NCI-H460 (cell line): Measurements from ENCODE around the gene FGFRL1. TPM values are rescaled to one million over a fixed set of nuclear protein-coding genes. Genes with fewer than 3 reads are reported as not detected.
"Not testable (repeated sequence)": the region's sequence is repeated elsewhere in the genome, so short reads cannot be mapped to it uniquely, and the experiment has no call there.

Experiments used
- DNase-seq: peaks from one replicate; pipeline ENCODE4 v3.0.0-alpha.2; 2016; ENCODE audit warnings: low read depth; ENCODE audit errors: extremely low read depth
- total RNA-seq: library from RNA; depleted of rRNA; stranded (reverse); fragments of >200 nt; shearing (Covaris generic); gene quantifications from 2 replicates; pipeline ENCODE4 v1.2.3, GENCODE V29; 2014

FGFRL1 gene
- total RNA-seq, 1 experiment from 2014 or later: 16.8 TPM

DNA sequence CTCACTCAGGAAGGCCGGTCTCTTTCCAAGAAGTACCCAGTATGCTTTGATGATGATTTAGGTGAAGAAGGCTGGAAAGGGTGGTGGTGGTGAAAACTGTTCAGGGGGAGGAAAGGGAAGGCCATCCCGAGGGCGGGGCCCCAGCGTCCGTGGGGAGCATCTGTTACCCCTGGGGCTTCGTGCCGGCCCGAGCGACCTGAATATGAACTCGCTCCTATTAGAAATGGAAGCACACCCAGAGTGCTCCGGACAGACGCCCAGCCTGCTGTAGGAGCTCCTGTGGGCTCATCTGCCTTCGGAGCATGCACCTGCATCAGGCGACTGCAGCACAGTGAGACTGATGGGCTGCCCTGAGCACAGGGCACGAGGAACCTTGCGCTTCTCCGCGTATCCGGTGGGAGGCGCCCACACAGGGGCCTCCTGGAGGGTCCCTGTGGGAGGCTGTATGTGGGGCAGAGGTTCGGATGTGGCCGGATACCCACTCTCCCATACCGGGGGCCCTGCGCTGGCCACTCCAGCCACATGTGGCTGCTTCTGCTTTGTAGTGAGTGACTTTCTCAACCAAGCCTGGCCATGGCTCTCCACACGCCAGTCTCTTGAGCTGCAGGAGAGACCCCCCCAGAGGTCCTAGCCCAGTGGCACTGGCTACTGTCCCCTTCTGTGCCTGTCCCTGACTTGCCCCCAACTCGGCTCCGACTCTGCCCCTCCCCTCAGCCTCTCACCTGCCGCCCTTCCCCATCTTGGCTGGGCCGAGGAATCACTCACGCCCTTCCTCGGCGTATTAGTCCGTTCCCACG lies 36.7 kb downstream of the FGFRL1 start:
- DNase-seq: no peak

GRCh38 chr4:1048773-1049590 lies 37.6 kb downstream of the FGFRL1 start:
- DNase-seq: no peak

DNA sequence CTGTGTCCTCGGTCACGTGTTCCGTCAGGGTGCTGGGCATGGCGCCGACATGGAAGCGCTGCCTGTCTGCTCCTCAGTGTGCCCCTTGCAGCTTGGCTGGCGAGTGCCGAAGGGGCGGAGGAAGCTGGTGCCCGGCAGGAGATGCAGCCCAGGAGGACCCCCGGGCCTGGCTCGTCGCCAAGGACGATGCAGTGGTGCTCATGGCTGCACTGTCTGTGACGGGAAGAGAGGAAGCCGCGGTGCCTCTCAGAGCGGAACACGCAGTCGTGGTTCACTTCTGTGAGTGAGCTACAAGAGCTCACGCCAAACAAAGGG lies 38.1 kb downstream of the FGFRL1 start:
- DNase-seq: no peak

- DNase-seq: no peak
Measured at GRCh38 chr4:1050486-1051213, 39.2 kb downstream of the FGFRL1 start.

GRCh38 chr4:1051472-1051871 lies 40.0 kb downstream of the FGFRL1 start:
- DNase-seq: no peak

- DNase-seq: no peak
Measured at GRCh38 chr4:1052231-1052671, 40.8 kb downstream of the FGFRL1 start.

DNA sequence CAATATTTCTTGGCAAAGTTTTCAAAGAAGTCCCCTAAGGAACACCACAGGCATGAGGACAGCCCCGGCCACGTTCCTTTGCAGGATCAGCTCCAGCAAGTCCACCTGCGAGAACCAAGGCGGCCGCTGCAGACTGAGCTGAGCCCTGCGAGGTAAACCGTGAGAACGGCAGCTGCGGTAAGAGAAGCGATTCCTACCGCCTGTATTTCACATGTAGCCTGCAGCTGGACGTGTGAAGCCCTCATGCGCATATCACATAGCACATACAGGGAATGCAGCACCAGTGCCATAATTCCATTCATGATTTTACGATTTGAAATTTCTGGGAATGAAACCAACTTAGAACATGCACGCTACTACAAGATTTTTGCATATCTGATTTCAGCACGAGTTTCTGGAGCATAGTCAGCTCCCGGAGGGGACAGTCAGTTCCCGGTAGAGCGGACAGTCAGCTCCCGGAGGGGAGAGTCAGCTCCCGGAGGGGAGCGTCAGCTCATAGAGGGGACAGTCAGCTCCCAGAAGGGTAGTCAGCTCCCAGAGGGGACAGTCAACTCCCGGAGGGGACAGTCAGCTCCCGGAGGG lies 41.7 kb downstream of the FGFRL1 start:
- DNase-seq: no peak

GRCh38 chr4:1053891-1054290 lies 42.5 kb downstream of the FGFRL1 start:
- not testable (repeated sequence) for DNase-seq

GRCh38 chr4:1054696-1055242 lies 43.3 kb downstream of the FGFRL1 start:
- DNase-seq: not testable (repeated sequence)

GRCh38 chr4:1055243-1055701 lies 43.8 kb downstream of the FGFRL1 start:
- DNase-seq: not testable (repeated sequence)

GRCh38 chr4:1055721-1056590 lies 44.5 kb downstream of the FGFRL1 start:
- DNase-seq: no peak

DNA sequence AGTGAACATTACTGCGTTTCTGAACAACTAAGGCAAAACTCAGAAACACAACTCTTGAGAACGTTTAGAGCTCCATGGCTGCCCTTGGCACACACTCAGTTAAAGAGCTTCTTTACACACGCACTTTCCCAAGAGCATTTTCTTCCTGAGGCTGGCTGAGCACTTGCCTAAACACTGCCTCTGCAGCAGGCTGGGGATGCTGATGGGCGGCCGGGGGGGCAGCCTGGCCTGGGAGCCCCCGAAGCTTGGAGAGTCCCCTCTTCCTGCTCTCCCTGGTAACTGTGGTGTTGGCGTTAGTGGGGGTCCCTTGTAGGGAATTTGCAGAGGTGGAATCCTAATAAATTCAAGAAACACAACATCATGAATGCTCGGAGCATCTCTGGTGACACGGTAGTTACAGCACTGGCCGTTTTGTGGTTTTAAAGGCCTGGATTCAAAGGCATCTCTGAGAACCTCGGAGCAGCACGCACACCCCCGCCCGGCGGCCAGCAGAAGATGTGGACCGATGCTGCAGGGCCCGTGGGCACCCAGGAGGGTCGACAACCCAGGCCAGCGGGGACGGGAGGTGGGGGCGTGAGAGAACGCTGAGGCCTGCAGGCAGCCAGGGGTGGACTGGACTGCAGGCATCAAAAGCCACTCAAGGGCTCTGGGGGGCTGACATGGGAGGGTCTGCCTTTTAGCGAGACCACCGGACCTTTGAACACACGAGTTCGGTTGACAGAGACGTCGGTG lies 45.4 kb downstream of the FGFRL1 start:
- DNase-seq: no peak

- no peak for DNase-seq
Measured at GRCh38 chr4:1057403-1057745, 45.9 kb downstream of the FGFRL1 start.

DNA sequence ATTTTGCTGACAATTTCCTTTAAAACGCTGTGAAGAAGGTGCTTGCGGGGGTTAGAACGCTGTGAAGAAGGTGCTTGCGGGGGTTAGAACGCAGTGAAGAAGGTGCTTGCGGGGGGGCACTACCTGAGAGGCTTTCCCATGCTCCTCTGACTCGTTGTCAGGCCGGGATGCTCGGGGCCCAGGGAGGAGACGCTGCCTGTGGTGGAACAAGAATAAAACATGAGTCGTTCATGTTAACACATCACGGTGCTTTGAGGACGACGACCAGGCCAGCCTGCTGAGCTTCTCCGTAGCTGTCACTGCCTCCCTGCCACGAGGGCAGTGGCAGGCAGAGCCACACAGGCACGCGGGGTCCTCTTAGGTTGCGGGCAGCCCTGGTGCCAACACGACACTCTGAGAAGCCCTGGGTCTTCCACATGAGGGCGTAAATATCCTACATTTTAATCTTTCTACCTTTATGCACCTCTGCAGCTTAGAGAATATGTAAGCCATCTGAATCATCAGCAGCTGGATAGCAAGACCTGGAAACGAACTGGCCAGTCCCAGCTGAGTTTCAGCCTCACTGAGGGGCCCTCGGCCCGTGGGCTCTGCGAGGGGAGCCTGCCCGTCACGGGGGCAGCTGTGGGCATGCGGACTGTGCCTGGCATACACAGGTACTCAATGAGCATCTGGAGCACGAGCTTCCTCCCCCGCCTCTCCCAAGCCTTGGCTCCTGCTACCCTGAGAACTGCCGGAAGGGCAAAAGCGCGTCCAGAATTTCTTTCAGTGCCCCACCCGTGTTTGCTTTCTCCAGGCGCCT lies 47.0 kb downstream of the FGFRL1 start:
- DNase-seq: no peak

DNA sequence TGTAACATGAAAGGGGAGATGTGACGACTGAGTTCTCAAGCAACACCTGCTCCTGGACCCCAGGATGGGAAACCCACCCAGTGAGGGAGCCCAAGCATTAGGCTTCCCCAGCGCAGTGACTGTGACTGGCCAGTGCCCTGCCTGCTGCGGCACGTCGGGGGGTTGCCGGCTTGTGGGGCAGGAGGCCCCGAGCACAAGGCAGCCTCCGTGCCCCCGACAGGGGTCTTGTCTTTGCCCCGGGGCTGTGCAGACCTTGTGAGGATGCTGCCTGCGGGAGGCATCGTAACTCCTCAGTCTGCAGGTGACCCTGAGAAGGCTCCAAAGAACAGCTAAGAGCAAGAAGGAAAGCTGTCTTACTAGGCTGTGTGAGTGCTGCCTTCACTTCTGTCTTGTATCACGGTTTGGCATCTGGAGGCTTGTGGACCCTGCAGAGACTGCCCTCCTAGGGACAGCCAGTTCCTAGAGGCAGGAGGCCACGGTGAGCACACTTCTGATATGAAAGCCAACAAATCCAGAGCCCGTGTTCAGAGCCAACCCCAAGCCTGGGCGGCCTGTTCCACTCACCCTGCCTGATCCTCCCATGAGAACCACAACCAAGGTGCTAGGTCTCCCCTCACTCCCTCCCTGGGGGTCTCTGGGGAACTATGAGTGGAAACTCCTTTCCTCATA lies 47.7 kb downstream of the FGFRL1 start:
- DNase-seq: no peak

DNA sequence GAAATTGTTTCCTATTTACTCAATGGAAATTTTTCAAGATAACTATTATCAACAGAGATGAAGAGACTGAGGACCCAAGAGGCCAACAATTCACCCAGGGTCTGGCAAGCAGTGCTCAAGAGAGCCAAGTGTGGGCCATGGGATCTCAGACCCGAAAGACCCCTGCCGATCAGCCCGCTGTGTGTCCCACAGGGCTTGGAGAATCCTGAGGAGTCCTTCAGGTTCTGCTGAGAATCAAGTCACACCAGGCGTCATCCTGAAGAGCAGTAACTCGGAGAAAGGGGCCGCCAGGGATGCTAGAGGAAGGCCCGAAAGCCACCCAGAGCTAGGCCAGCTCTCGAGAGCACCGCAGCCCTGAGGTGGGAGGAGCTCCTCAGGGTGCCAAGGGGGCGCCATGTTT lies 48.7 kb downstream of the FGFRL1 start:
- no peak for DNase-seq

GRCh38 chr4:1060621-1061020 lies 49.2 kb downstream of the FGFRL1 start:
- DNase-seq: no peak
